DMS114 treated with DMSO at 0.1 percent for 48 hours (cell line): Measurements from ENCODE around the gene RTN4RL1.

Experiments
- DNase-seq: peaks from one replicate; lab custom pipeline; 2025; ENCODE audit not compliant: unreplicated experiment; lab: John Stamatoyannopoulos, UW

RTN4RL1 gene

GRCh38 chr17:1978396-1978949, 46.7 kb downstream of the RTN4RL1 start:
- DNase-seq = no peak

GRCh38 chr17:1977583-1978395, 47.3 kb downstream of the RTN4RL1 start:
- DNase-seq = no peak

GRCh38 chr17:1976683-1977064, 48.5 kb downstream of the RTN4RL1 start:
- no peak for DNase-seq

GRCh38 chr17:1976000-1976682, 49.0 kb downstream of the RTN4RL1 start:
- DNase-seq = no peak

GRCh38 chr17:1975573-1975972, 49.6 kb downstream of the RTN4RL1 start:
- no peak for DNase-seq

- DNase-seq = no peak
Measured at GRCh38 chr17:1972487-1973160, 52.5 kb downstream of the RTN4RL1 start.

- DNase-seq = no peak
Measured at GRCh38 chr17:1970843-1971384, 54.2 kb downstream of the RTN4RL1 start.

- DNase-seq = no peak
Measured at GRCh38 chr17:1969712-1970111, 55.4 kb downstream of the RTN4RL1 start.

- no peak for DNase-seq
Measured at GRCh38 chr17:1967213-1967612, 57.9 kb downstream of the RTN4RL1 start.

- no peak for DNase-seq
Measured at GRCh38 chr17:1966274-1967086, 58.7 kb downstream of the RTN4RL1 start.

GRCh38 chr17:1965556-1966273, 59.4 kb downstream of the RTN4RL1 start:
- no peak for DNase-seq

- no peak for DNase-seq
Measured at GRCh38 chr17:1963250-1963649, 61.9 kb downstream of the RTN4RL1 start.

GRCh38 chr17:1961189-1961588, 63.9 kb downstream of the RTN4RL1 start:
- DNase-seq = no peak

- no peak for DNase-seq
Measured at GRCh38 chr17:1960545-1960912, 64.6 kb downstream of the RTN4RL1 start.

GRCh38 chr17:1959871-1960544, 65.1 kb downstream of the RTN4RL1 start:
- DNase-seq = no peak

GRCh38 chr17:1958134-1958881, 66.8 kb downstream of the RTN4RL1 start:
- DNase-seq = no peak

- DNase-seq = no peak
Measured at GRCh38 chr17:1957037-1957436, 68.1 kb downstream of the RTN4RL1 start.

GRCh38 chr17:1956134-1956533, 69.0 kb downstream of the RTN4RL1 start:
- no peak for DNase-seq

GRCh38 chr17:1953831-1954230, 71.3 kb downstream of the RTN4RL1 start:
- no peak for DNase-seq
